ENCODE data around the gene PCYOX1L.
A peak's percentile ranks its signal among the peaks of the same experiment; 100 is the strongest.

PCYOX1L gene

GRCh38 chr5:149407323-149408251, 49.7 kb downstream of the PCYOX1L start:
- ChIA-PET CTCF (interaction anchor here (0.5 to 1.2 kb wide), 7 partner anchors 21 to 147 kb away, joined by 3 to 6 read pairs (median 3); no protein-coding TSS in a partner anchor), POLR2A (no interaction called here)
- TF ChIP-seq CTBP1 (IDR thresholded peaks at IDR 0.05; ENCODE audit: borderline replicate concordance) = no peak
- TF ChIP-seq FOXK2 (IDR thresholded peaks at IDR 0.05) = no peak
- no peak for TF ChIP-seq ARNT (IDR thresholded peaks at IDR 0.05)
- no peak for TF ChIP-seq NFRKB (IDR thresholded peaks at IDR 0.05)
- TF ChIP-seq HDGF (IDR thresholded peaks at IDR 0.05; ENCODE audit: borderline replicate concordance) = no peak
- TF ChIP-seq LEF1 (IDR thresholded peaks at IDR 0.05; ENCODE audit: borderline replicate concordance) = no peak
- TF ChIP-seq FOXM1 (IDR thresholded peaks at IDR 0.05; ENCODE audit: borderline replicate concordance) = no peak
- no peak for TF ChIP-seq ELF4 (IDR thresholded peaks at IDR 0.05)
- no peak for TF ChIP-seq SUZ12 (IDR thresholded peaks at IDR 0.05)
- no peak for TF ChIP-seq SP1 (IDR thresholded peaks at IDR 0.05)
- DNase-seq (ENCODE audit: extremely low spot score) = no peak

DNA sequence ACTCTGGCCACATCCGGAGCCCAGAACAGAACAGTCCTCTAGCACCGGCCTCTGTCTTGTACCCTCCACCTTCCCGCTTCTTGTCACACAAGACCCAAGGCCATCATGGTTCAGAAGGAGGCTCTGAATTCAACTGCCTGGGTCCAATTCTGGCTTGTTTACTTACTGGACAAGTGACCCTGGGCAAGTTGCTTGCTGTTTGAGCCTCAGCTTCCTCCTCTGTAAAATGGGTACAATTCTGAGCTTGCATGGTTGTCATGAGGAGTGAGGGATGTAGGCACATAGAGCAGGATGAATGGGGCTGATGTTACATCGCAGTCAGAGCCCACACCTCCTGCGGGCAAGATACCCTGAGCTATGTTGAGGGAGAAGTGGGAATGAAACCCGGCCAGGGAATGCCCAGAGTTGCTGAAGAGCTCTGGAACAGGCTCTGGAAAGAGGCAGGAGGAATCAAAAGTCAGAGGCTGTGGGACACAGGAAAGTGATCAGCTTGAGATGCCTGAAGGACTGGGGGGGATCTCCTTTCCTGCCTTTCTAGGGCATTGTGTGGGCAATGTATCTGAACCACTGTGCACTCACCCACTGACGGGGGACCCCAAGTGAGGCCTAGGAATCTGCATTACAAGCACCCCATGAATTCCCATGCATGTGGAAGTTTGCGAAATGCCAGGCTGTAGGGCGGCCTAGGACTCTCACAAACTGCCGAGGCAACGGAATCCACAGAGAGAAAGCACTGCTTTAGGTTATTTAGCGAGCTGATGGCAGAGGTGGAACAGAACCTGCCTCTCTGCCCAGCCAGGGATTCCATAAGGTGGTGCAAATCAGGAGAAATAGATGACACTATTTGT, 50.6 kb downstream of the PCYOX1L start:
- TF ChIP-seq BHLHE40 (IDR thresholded peaks at IDR 0.05; ENCODE audit: borderline replicate concordance) = no peak
- ChIA-PET POLR2A (no interaction called here), CTCF (interaction anchor here (0.6 to 0.8 kb wide), 2 partner anchors 41 to 67 kb away, joined by 3 read pairs; no protein-coding TSS in a partner anchor)
- no peak for DNase-seq (ENCODE audit: extremely low spot score)

DNA sequence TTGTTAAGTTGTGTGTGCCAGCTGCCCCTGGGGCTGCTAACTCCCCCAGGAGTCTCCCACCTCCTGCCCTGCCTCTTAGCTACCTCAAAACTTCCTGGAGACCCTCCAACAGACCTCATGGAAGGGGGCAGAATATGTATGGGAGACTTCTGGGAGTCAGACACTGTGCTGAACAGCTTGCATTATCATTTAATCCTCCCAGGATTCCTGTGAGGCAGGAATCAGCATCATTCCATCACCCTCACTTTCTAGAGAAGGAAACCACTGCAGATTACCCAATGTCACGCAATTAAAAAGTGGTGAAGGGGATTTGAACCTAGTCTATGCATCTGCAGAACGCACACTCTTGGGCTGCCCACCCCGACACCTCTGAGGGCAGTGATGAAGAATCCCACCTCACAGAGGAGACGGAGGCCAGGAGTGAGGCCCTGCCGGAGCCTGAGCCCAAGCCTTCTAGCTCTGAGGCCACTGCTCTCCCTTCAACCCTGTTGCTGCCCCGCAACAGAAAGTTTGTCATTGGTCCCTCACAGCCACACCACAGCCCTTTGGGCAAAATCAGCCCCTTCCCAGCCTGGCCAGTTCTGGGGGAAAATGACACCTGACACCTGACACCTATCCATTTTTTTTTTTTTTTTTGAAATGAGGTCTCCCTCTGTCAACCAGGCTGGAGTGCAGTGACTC, 51.6 kb downstream of the PCYOX1L start:
- no peak for DNase-seq (ENCODE audit: extremely low spot score)
- 0 out of 2 replicates have a peak, but pooled peaks have one; percentile 15 for TF ChIP-seq ZNF384 (IDR thresholded peaks at IDR 0.05)
- no peak for TF ChIP-seq CTBP1 (IDR thresholded peaks at IDR 0.05; ENCODE audit: borderline replicate concordance)
- ChIA-PET CTCF (no interaction called here), POLR2A (no interaction called here)

DNA sequence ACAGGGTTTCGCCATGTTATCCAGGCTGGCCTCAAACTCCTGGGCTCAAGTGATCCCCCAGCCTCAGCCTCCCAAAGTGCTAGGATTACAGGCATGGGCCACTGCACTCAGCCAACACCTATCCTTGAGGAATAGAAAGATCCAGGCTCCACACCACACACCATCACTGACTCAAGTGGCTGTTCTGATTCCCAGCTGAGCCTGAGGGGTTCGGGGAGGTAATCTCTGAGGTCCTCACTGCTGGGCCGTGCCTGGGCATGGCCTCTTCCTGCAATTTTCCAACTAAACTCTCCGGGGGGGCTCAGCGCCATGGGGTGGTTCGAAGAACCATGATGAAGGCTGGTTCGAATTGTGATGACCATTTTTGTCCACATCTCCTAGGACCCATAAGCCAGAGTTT, 52.2 kb downstream of the PCYOX1L start:
- TF ChIP-seq FOXM1 (IDR thresholded peaks at IDR 0.05; ENCODE audit: borderline replicate concordance) = no peak
- no peak for TF ChIP-seq ARNT (IDR thresholded peaks at IDR 0.05)
- no peak for TF ChIP-seq ZNF384 (IDR thresholded peaks at IDR 0.05)
- no peak for TF ChIP-seq FOXA1 (IDR thresholded peaks at IDR 0.05)
- no peak for TF ChIP-seq SP1 (IDR thresholded peaks at IDR 0.05)
- no peak for TF ChIP-seq CTBP1 (IDR thresholded peaks at IDR 0.05; ENCODE audit: borderline replicate concordance)
- TF ChIP-seq, protein P1, sequence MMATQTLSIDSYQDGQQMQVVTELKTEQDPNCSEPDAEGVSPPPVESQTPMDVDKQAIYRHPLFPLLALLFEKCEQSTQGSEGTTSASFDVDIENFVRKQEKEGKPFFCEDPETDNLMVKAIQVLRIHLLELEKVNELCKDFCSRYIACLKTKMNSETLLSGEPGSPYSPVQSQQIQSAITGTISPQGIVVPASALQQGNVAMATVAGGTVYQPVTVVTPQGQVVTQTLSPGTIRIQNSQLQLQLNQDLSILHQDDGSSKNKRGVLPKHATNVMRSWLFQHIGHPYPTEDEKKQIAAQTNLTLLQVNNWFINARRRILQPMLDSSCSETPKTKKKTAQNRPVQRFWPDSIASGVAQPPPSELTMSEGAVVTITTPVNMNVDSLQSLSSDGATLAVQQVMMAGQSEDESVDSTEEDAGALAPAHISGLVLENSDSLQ (IDR thresholded peaks at IDR 0.05) = no peak
- no peak for TF ChIP-seq HDGF (IDR thresholded peaks at IDR 0.05; ENCODE audit: borderline replicate concordance)
- TF ChIP-seq ELF4 (IDR thresholded peaks at IDR 0.05) = no peak
- no peak for TF ChIP-seq BHLHE40 (IDR thresholded peaks at IDR 0.05; ENCODE audit: borderline replicate concordance)
- TF ChIP-seq FOXK2 (IDR thresholded peaks at IDR 0.05) = no peak
- TF ChIP-seq LEF1 (IDR thresholded peaks at IDR 0.05; ENCODE audit: borderline replicate concordance) = no peak
- no peak for TF ChIP-seq L3MBTL2 (conservative IDR thresholded peaks at IDR 0.05)
- TF ChIP-seq TARDBP (IDR thresholded peaks at IDR 0.05) = no peak
- TF ChIP-seq SUZ12 (IDR thresholded peaks at IDR 0.05) = no peak
- TF ChIP-seq NFRKB (IDR thresholded peaks at IDR 0.05) = no peak
- DNase-seq (ENCODE audit: extremely low spot score) = no peak
- ChIA-PET POLR2A (no interaction called here), CTCF (no interaction called here)

- TF ChIP-seq, protein P1 (IDR thresholded peaks at IDR 0.05) = no peak
- no peak for TF ChIP-seq FOXK2 (IDR thresholded peaks at IDR 0.05)
- no peak for TF ChIP-seq ELF4 (IDR thresholded peaks at IDR 0.05)
- no peak for TF ChIP-seq ZNF384 (IDR thresholded peaks at IDR 0.05)
- TF ChIP-seq HDGF (IDR thresholded peaks at IDR 0.05; ENCODE audit: borderline replicate concordance) = no peak
- no peak for TF ChIP-seq TARDBP (IDR thresholded peaks at IDR 0.05)
- TF ChIP-seq ARNT (IDR thresholded peaks at IDR 0.05) = no peak
- no peak for TF ChIP-seq CTBP1 (IDR thresholded peaks at IDR 0.05; ENCODE audit: borderline replicate concordance)
- TF ChIP-seq BHLHE40 (IDR thresholded peaks at IDR 0.05; ENCODE audit: borderline replicate concordance) = no peak
- no peak for TF ChIP-seq NFRKB (IDR thresholded peaks at IDR 0.05)
- TF ChIP-seq FOXA1 (IDR thresholded peaks at IDR 0.05) = no peak
- no peak for TF ChIP-seq FOXM1 (IDR thresholded peaks at IDR 0.05; ENCODE audit: borderline replicate concordance)
- TF ChIP-seq LEF1 (IDR thresholded peaks at IDR 0.05; ENCODE audit: borderline replicate concordance) = no peak
- no peak for TF ChIP-seq SP1 (IDR thresholded peaks at IDR 0.05)
- TF ChIP-seq SUZ12 (IDR thresholded peaks at IDR 0.05) = no peak
- no peak for TF ChIP-seq L3MBTL2 (conservative IDR thresholded peaks at IDR 0.05)
These were observed 53.0 kb downstream of the PCYOX1L start for GRCh38 chr5:149410721-149411432.

More at GRCh38 chr5:149410721-149411432, 53.0 kb downstream of the PCYOX1L start:
- no peak for DNase-seq (ENCODE audit: extremely low spot score)
- CTCF ChIA-PET = interaction anchor here (0.5 kb wide), 1 partner anchor 648 kb away, joined by 3 read pairs; no protein-coding TSS in a partner anchor
- POLR2A ChIA-PET = no interaction called here
